BE2C (cell line): ENCODE measurements around the gene FAM219A.

Experiments
- DNase-seq: peaks from one replicate; pipeline ENCODE4 v3.0.0-alpha.2; 2020
- H3K27me3 ChIP-seq: fragments of 250-450 bp; sonication (Bioruptor Pico); 2 replicates; pipeline ENCODE4 v1.5.1; 2020; ENCODE audit warnings: mild to moderate bottlenecking
- H3K36me3 ChIP-seq: fragments of 250-450 bp; sonication (Bioruptor Pico); 2 replicates; pipeline ENCODE4 v1.5.1; 2020; ENCODE audit warnings: mild to moderate bottlenecking
- H3K4me1 ChIP-seq: fragments of 250-450 bp; sonication (Bioruptor Pico); 2 replicates; pipeline ENCODE4 v1.5.1; 2020
- H3K4me3 ChIP-seq: 2 replicates; pipeline ENCODE4 v1.5.1; 2011; ENCODE audit warnings: low read depth, low read length
- H3K9me3 ChIP-seq: fragments of 250-450 bp; sonication (Bioruptor Pico); 2 replicates; pipeline ENCODE4 v1.5.1; 2020
- TF ChIP-seq, protein P1 (sequence below): IDR thresholded peaks from 2 replicates; pipeline ENCODE4 v1.5.1; 2012; ENCODE audit warnings: mild to moderate bottlenecking, low read depth, low read length

Gene FAM219A

DNA sequence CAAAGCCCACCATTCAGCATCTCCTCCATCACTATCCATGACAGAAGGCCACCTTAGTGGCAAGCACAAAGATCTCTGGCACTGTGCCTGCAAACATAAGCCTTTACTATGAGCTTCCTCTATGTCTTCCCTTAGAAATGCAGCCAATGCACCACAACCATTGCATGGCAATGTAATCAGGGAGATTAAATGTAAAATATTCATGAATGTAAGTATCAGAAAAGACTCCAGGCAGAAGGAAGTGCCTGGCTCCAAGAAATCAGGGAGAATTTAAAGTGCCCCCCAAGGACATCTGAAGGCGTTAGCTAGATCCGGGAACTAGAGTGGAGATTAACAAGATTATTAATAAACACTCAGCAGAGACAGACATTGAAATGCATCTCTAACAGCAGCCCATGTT is 49.2 kb downstream of the FAM219A start:
- TF ChIP-seq, protein P1, sequence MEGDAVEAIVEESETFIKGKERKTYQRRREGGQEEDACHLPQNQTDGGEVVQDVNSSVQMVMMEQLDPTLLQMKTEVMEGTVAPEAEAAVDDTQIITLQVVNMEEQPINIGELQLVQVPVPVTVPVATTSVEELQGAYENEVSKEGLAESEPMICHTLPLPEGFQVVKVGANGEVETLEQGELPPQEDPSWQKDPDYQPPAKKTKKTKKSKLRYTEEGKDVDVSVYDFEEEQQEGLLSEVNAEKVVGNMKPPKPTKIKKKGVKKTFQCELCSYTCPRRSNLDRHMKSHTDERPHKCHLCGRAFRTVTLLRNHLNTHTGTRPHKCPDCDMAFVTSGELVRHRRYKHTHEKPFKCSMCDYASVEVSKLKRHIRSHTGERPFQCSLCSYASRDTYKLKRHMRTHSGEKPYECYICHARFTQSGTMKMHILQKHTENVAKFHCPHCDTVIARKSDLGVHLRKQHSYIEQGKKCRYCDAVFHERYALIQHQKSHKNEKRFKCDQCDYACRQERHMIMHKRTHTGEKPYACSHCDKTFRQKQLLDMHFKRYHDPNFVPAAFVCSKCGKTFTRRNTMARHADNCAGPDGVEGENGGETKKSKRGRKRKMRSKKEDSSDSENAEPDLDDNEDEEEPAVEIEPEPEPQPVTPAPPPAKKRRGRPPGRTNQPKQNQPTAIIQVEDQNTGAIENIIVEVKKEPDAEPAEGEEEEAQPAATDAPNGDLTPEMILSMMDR = no peak
- H3K4me3 ChIP-seq = no peak overlapping the region
- peaks cover 14% of the 10 kb centered on the region for H3K36me3 ChIP-seq
- no peaks in the 10 kb centered on the region for H3K9me3 ChIP-seq
- peaks cover 56% of the 10 kb centered on the region for H3K4me1 ChIP-seq
- H3K27me3 ChIP-seq = no peaks in the 10 kb centered on the region
- DNase-seq = peak; percentile 31

DNA sequence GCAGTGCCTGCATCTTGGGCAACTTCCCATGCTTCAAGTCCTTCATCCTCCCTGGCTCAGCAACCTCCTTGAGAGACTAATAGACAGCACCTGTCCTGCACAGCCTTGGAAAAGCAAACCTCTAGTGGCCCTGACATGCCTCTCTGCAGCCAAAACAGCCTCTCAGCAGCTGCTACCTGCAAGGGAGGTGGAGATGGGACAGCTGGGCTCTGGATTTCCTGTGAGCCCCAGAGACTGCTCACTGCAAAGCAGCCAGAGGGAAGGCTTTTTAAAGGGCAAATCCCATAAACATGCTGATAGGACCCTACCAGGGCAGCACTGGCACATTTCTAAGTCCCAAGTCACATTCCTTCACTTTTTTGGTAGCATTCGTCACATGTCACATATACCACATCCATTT is 50.2 kb downstream of the FAM219A start:
- H3K9me3 ChIP-seq = no peaks in the 10 kb centered on the region
- TF ChIP-seq, protein P1 = no peak
- peaks cover 50% of the 10 kb centered on the region for H3K4me1 ChIP-seq
- no peak for DNase-seq
- no peak overlapping the region for H3K4me3 ChIP-seq
- peaks cover 24% of the 10 kb centered on the region for H3K36me3 ChIP-seq
- no peaks in the 10 kb centered on the region for H3K27me3 ChIP-seq

DNA sequence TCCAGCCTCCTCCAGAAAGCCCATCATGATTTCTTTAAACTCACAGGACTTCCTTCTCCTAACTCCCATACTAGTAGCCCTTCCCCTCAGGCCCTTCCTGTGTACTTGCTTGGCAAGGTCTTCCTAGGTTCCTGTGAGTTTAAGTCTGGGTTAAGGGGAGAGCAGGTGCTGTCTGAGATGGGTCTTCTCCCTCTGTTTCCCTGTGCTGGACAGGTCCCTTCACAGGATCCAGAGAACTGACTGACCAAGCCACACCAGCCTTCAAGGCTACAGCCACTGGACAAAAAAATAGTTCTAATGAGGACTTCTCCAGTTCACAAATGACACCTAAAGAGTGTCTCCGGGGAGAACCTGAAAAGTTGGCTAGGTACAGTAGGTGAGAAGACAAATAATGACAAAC is 52.2 kb downstream of the FAM219A start:
- Histone ChIP-seq H3K4me1 (peaks cover 40% of the 10 kb centered on the region), H3K27me3 (no peaks in the 10 kb centered on the region), H3K4me3 (no peak overlapping the region), H3K9me3 (no peaks in the 10 kb centered on the region), H3K36me3 (peaks cover 41% of the 10 kb centered on the region)
- TF ChIP-seq, protein P1 = no peak
- DNase-seq = no peak

DNA sequence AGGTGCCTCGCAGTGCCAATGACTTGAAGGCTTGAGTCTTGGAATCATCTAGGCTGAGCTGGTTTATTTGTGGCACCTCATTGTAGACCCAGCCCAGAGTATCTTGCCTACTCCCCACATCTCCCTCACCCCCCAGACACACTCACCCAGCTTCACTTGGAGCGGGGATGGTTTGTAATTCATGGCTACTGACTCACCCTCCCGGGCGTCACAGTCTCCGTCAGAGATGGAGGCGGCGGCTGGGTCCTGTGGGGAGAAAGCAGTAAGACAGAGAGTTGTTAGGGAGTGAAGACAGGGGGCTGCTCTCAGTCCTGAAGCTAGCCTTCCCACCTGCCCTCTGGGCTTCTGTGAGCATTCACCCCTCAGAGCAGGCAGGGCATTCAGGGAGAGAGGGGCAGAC is 52.7 kb downstream of the FAM219A start:
- TF ChIP-seq, protein P1 = no peak

DNA sequence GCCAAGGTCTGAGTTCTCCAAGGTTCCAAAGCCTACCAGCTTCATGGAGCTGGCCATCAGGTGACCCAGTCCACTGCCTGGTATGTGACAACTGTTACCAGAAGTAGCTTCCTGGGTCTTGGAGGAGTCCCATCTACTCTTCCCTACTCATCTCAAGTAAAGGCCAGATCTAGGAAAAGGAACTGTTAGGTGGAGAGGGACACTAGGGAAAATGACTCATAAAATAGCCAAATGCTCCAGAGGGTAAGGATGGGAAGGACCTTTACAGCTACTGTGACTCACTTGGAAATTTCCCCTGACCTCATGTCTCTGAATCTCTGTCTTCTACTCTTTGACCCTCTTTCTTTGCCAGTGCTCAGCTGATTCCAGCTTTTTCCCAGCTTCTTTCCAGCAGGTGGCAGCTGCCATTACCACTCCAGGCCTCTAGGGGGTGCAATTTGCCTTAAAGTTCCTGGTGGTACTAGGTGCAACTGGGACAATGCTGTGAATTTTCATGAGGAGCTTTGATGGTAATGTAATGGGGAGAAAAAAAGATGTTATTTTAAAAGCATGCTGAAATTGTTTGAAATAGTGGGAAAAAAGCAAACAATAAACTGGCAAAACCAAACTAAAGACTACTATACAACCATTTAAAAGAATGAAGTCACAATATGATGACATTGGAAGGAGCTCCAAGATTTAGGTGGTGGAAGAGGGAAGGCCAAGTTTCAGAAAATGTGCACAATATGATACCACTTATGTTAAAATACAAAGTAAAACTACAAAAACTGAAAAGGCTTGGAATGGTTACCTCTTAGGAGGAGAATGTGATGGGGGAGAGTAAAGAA is 54.6 kb downstream of the FAM219A start:
- H3K27me3 ChIP-seq = no peaks in the 10 kb centered on the region
- H3K36me3 ChIP-seq = peaks cover 60% of the 10 kb centered on the region
- peak; percentile 81 for DNase-seq
- TF ChIP-seq, protein P1 = peak; percentile 98
- no peak overlapping the region for H3K4me3 ChIP-seq
- no peaks in the 10 kb centered on the region for H3K9me3 ChIP-seq
- peaks cover 17% of the 10 kb centered on the region for H3K4me1 ChIP-seq

More for the DNA sequence above, 52.7 kb downstream of the FAM219A start:
- DNase-seq = no peak
- H3K36me3 ChIP-seq = peaks cover 46% of the 10 kb centered on the region
- no peak overlapping the region for H3K4me3 ChIP-seq
- no peaks in the 10 kb centered on the region for H3K27me3 ChIP-seq
- no peaks in the 10 kb centered on the region for H3K9me3 ChIP-seq
- H3K4me1 ChIP-seq = peaks cover 36% of the 10 kb centered on the region
